Measurements from ENCODE around the gene SYTL2.

- TF ChIP-seq CTCF (conservative IDR thresholded peaks at IDR 0.05; ENCODE audit: low read length) = no peak
- TF ChIP-seq EZH2phosphoT487 (IDR thresholded peaks at IDR 0.05; ENCODE audit: borderline replicate concordance) = no peak
Measured at GRCh38 chr11:85647078-85647477, 163.9 kb downstream of the SYTL2 start.
